AG04449 (cell line): ENCODE results near the gene STRIP1.

Source experiments
- CTCF ChIA-PET: fragments of 350-600 bp; formaldehyde crosslinking; extraction: SDS; loops from one replicate; lab custom pipeline; 2021; ENCODE audit warnings: antibody characterized with exemption; lab: Yijun Ruan, JAX
- POLR2A ChIA-PET: fragments of 400-600, 350-600 bp; formaldehyde crosslinking; extraction: SDS; loops from one replicate; lab custom pipeline; 2020; ENCODE audit warnings: antibody characterized with exemption, inconsistent platforms; lab: Yijun Ruan, JAX
- DNase-seq: peaks from one replicate; pipeline ENCODE4 v3.0.0-alpha.2; 2010; ENCODE audit warnings: low read depth, low spot score
- H3K4me3 ChIP-seq: 2 replicates; pipeline ENCODE4 v1.5.1; 2011; ENCODE audit warnings: low read depth, mild to moderate bottlenecking, control low read depth, low read length
- TF ChIP-seq, protein P1 (sequence below): IDR thresholded peaks from one replicate; pipeline ENCODE4 v1.5.1; 2011; ENCODE audit warnings: mild to moderate bottlenecking, moderate library complexity, low read length, control low read depth, inconsistent platforms; ENCODE audit not compliant: insufficient read depth; ENCODE audit errors: missing control alignments

The STRIP1 gene

DNA sequence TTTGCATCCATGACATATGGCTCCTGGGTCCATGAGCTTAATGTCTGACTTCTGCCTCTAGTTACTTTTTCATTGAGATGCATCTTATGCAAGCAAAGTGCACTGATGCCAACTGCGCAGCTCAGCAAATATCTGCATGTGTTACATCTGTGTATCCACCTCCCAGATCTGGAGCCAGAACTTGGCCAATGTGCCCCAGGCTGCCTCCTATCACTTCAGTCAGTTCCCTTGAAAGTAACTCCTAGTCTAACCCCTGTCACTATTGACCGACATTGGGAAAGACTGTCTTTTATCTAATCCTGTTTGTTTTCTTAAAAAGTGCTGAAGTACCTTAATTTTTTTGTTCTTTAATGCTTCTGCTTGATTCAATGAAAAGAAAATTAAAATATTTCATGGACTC is 58.6 kb downstream of the STRIP1 start:
- DNase-seq, result no peak
- ChIA-PET POLR2A (no interaction called here), CTCF (interaction anchor here (1.0 to 38.2 kb wide), 7 partner anchors 12 to 456 kb away, joined by 3 to 935 read pairs (median 23); partner anchors contain the start of genes ALX3 and UBL4B)
- H3K4me3 ChIP-seq, result no peak overlapping the region
- TF ChIP-seq, protein P1, sequence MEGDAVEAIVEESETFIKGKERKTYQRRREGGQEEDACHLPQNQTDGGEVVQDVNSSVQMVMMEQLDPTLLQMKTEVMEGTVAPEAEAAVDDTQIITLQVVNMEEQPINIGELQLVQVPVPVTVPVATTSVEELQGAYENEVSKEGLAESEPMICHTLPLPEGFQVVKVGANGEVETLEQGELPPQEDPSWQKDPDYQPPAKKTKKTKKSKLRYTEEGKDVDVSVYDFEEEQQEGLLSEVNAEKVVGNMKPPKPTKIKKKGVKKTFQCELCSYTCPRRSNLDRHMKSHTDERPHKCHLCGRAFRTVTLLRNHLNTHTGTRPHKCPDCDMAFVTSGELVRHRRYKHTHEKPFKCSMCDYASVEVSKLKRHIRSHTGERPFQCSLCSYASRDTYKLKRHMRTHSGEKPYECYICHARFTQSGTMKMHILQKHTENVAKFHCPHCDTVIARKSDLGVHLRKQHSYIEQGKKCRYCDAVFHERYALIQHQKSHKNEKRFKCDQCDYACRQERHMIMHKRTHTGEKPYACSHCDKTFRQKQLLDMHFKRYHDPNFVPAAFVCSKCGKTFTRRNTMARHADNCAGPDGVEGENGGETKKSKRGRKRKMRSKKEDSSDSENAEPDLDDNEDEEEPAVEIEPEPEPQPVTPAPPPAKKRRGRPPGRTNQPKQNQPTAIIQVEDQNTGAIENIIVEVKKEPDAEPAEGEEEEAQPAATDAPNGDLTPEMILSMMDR, result no peak

DNA sequence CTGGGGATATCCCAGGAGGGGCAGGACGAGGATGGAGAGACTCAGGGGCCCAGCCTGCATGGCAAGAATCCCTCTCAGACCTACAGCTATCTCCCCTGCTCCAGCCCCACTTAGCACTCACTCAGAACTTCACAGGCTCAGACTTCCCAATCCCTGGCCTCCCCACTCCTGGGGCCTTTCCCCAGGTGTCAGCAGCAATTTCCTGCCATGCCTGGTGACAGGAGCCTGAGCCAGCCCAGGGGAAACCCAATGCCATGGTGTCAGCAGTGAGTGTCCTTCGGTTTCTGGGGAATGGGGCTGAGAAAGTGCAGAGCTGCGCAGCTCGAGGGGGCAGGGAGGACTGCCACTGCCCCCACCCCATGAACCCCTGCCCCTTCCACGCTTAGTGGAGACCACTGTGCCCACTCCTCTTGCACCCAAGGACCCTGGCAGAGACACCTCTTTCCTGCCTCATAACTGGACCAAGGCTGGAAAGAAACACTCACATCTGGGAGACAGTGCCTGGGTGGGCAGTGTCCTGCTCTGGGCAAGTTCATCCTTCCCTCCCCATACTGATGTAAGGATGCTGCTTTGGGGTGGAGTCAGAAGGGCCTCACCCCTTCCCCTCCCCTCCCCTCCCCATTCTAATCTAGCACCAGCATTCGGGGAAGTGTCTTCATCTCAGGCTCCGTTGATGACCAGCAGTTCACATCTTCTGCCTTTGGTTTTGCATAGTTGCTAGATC is 60.7 kb downstream of the STRIP1 start:
- ChIA-PET CTCF (interaction anchor here (3.2 to 38.2 kb wide), 4 partner anchors 7 to 38 kb away, joined by 20 to 935 read pairs (median 78); partner anchors contain the start of gene UBL4B), POLR2A (no interaction called here)
- no peak for DNase-seq
- H3K4me3 ChIP-seq, result no peak overlapping the region
- TF ChIP-seq, protein P1, result no peak

DNA sequence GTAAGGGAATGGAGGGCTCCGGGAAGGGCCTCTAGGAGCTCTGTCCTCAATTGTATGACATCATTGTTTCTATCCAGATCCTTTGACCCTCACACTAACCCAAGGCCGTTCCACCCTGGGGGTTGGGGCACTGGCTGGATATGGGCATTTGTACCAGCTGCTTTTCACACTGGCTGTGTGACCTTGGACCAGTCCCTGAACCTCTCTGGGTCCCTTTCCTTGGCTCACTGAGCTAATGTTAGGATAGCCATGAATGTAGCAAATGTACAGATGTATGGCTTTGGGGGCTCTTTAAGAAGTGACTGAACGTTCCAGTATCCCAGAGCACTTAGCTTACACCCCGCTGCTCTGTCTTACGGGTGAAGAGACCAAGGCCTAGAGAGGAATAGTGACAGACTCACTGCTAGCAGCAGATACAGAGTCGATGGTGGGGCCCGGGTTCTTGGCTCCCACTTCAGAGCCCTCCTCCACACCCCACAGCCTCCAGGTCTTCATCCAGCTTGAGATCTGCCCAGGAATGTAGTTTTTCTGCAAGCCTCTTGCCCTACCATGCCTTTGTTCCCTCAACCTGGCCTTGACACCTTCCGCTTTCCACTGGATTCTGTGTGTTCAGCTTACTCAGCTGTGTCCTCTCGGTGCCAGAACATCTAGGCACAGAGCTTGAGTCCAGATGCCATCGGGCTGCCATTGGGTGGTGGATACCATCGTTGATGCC is 63.2 kb downstream of the STRIP1 start:
- POLR2A ChIA-PET, result no interaction called here
- no peak for DNase-seq
- CTCF ChIA-PET, result interaction anchor here (0.8 to 38.2 kb wide), 6 partner anchors 9 to 54 kb away, joined by 3 to 935 read pairs (median 40); partner anchors contain the start of gene UBL4B
- no peak overlapping the region for H3K4me3 ChIP-seq
- TF ChIP-seq, protein P1, result no peak

DNA sequence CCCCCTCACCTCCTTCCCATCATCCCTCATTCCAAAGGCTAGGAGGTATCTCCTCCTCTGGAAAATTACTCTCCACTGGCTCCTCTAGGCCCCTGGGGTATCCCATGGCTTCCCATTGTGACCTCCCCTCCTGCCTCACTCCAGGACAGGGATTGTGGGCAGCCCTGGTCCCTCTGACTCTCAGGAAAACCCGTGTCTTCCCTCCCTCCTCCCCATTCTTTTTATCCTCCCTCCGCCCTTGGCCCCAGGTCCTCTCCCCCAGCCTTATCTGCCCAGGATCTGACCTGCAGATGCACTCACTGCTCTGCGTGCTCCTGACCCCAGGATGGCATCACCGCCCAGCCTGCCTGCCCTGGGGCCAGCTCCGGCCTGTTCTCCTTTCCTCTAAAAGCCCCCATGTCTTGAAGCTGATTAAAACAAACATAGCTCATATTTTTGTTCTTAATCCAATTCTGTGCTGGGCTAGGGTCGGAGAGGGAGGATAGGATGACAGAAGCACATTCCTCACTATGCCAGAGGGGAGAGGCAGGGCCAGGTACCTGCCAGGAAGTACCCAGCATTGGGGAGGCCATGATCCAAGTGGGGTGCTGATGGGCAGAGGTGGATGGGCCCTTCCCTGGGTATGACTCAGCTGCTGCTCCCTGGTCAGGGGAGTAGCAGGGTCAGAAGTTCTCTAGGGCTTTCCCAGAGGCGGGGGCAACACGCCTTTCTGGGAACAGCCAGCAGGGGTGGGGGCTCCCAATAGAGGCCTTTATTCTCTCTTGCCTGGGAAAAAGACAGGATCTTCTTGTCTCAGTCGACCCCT is 64.0 kb downstream of the STRIP1 start:
- POLR2A ChIA-PET, result no interaction called here
- TF ChIP-seq, protein P1, result no peak
- H3K4me3 ChIP-seq, result no peak overlapping the region
- no peak for DNase-seq
- CTCF ChIA-PET, result interaction anchor here (0.6 to 38.2 kb wide), 7 partner anchors 8 to 71 kb away, joined by 3 to 935 read pairs (median 60); partner anchors contain the start of gene UBL4B

DNA sequence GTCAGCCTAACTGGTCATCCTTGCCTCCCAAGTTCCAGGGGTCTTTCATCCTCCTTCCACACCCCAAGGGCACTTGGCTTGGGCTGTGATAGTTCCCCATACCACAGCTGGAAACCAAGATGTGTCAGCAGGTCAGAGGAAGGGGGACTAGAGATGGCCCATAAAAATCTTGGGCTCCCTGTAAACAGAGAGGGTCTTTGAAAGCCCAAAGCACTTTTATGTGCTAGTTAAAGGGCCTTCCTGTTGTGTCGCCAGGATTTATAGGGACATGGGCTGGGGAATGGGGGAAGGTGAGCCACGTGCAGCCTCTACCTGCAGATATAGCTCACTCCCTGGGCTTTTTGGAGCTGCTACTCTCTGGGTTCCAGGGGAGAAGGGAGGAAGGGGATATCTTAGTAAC is 65.9 kb downstream of the STRIP1 start:
- CTCF ChIA-PET, result interaction anchor here (1.7 to 38.2 kb wide), 5 partner anchors 10 to 73 kb away, joined by 8 to 935 read pairs (median 183); partner anchors contain the start of gene UBL4B
- no peak for DNase-seq
- POLR2A ChIA-PET, result no interaction called here
- H3K4me3 ChIP-seq, result no peak overlapping the region
- TF ChIP-seq, protein P1, result no peak
